ENCODE data around the gene ITLN2.

The ITLN2 gene

GRCh38 chr1:160975026-160975425 is 20.4 kb upstream of the ITLN2 start:
- no peak for DNase-seq (ENCODE audit: low read depth, low spot score)

DNA sequence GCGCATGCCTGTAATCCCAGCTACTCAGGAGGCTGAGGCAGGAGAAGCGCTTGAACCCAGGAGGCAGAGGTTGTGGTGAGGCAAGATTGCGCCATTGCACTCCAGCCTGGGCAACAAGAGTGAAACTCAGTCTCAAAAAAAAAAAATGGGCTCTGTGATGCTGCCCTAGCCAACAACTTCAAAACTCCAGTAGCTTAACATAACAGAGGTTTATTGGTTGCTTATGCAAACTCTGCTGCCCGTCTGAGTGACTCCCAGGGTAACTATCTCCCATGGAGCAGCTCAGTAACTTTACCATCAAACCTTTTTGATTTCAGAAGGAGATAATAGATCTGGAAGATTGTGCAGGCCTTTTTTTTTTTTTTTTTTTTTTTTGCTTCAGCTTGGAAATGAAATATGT is 18.9 kb upstream of the ITLN2 start:
- TF ChIP-seq, protein P1, sequence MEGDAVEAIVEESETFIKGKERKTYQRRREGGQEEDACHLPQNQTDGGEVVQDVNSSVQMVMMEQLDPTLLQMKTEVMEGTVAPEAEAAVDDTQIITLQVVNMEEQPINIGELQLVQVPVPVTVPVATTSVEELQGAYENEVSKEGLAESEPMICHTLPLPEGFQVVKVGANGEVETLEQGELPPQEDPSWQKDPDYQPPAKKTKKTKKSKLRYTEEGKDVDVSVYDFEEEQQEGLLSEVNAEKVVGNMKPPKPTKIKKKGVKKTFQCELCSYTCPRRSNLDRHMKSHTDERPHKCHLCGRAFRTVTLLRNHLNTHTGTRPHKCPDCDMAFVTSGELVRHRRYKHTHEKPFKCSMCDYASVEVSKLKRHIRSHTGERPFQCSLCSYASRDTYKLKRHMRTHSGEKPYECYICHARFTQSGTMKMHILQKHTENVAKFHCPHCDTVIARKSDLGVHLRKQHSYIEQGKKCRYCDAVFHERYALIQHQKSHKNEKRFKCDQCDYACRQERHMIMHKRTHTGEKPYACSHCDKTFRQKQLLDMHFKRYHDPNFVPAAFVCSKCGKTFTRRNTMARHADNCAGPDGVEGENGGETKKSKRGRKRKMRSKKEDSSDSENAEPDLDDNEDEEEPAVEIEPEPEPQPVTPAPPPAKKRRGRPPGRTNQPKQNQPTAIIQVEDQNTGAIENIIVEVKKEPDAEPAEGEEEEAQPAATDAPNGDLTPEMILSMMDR (IDR thresholded peaks at IDR 0.05; ENCODE audit: low read depth, low read length), result no peak
- in situ Hi-C loops (cut with HindIII; ENCODE audit: low sequenced_read_pairs), result no loop called here
- no peak overlapping the region for H3K4me3 ChIP-seq (ENCODE audit: low read depth, low read length)
- no peak for DNase-seq (ENCODE audit: low read depth, low spot score)

More at GRCh38 chr1:160975026-160975425, 20.4 kb upstream of the ITLN2 start:
- TF ChIP-seq, protein P1 (IDR thresholded peaks at IDR 0.05; ENCODE audit: low read depth, low read length), result no peak
- in situ Hi-C loops (cut with HindIII; ENCODE audit: low sequenced_read_pairs), result no loop called here
- H3K4me3 ChIP-seq (ENCODE audit: low read depth, low read length), result no peak overlapping the region

DNA sequence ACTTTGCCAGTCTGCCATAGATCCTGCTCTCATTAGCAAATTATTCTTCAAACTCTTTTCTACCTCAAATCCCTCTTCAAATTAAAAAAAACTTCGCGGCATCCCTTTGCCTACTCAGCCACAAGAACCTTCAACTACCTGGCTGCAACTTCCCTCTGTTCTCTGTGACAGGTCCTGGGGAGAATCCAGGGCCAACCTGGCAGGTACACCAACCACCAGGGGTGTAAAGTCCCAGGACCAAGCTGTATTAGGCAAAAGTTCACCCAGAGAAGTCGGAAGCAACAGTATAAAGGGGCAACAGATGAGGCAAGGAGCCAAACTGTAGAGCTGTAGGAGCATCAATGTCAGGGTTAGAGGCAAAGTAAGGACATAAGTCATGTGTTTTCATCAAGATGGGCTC is 18.3 kb upstream of the ITLN2 start:
- H3K4me3 ChIP-seq (ENCODE audit: low read depth, low read length), result no peak overlapping the region
- TF ChIP-seq, protein P1 (IDR thresholded peaks at IDR 0.05; ENCODE audit: low read depth, low read length), result no peak
- in situ Hi-C loops (cut with HindIII; ENCODE audit: low sequenced_read_pairs), result no loop called here
- DNase-seq (ENCODE audit: low read depth, low spot score), result no peak

DNA sequence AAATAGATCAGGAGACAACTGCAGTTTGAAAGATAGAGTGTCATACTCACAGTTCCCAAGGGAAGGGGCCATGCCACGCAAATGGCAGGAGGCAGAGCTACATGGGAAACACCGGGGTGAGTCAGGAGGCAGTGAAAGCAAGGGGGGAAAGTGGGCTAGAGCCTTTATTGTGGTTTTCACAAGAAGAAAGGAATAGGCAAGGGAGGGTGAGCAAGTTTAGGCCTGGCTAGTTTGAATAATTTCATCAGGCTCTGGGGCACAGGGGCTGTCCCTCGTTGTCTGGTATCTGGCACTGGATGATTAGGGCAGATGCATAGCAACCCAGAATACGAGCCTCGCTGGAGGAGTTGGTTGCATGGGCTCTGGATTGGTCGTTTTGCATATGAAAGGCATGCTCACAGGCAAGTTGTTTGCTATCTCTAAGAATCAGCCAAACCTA is 17.0 kb upstream of the ITLN2 start:
- in situ Hi-C loops (cut with HindIII; ENCODE audit: low sequenced_read_pairs), result no loop called here
- no peak overlapping the region for H3K4me3 ChIP-seq (ENCODE audit: low read depth, low read length)
- no peak for DNase-seq (ENCODE audit: low read depth, low spot score)

DNA sequence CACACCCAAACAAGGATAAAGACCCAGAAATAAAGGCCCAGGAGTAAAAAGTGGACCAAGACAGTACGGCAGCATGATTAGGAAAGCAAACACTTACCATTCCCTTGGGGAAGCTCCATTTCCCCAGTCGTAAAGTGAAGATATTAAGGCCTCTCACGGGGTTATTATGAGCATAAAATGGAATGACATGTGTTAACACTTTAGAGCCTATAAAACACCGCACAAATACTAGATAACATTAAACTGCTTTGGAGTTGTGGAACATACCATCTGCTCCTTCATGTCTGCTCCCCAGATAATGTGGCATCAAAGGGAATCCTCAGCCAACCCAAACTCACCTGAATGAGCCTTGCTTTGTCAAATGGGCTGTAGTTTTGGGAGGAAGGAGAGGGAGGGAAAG is 8.9 kb upstream of the ITLN2 start:
- TF ChIP-seq, protein P1 (IDR thresholded peaks at IDR 0.05; ENCODE audit: low read depth, low read length), result no peak
- no peak for DNase-seq (ENCODE audit: low read depth, low spot score)
- in situ Hi-C loops (cut with HindIII; ENCODE audit: low sequenced_read_pairs), result no loop called here
- H3K4me3 ChIP-seq (ENCODE audit: low read depth, low read length), result no peak overlapping the region

More for the DNA sequence above, 17.0 kb upstream of the ITLN2 start:
- TF ChIP-seq, protein P1 (IDR thresholded peaks at IDR 0.05; ENCODE audit: low read depth, low read length), result no peak

DNA sequence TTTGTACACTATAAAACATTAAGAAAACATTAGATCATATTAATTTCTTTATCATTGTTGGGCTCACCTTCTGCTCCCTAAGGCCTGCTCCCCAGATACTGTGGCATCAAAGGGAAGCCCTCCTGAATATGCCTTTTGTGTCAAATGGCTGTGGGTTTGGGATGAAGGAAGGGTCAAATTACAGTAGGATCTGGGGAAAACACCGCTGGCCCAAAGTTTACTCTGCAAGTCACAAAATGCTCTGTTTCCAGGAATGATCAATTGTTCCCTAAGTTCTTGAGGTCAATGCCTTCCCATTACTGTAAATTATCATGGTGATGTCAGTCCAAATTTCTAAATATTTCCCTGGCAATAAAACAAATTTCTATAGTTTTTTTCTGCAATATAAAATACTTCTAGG is 6.8 kb upstream of the ITLN2 start:
- H3K4me3 ChIP-seq (ENCODE audit: low read depth, low read length), result no peak overlapping the region
- in situ Hi-C loops (cut with HindIII; ENCODE audit: low sequenced_read_pairs), result no loop called here
- no peak for DNase-seq (ENCODE audit: low read depth, low spot score)
- TF ChIP-seq, protein P1 (IDR thresholded peaks at IDR 0.05; ENCODE audit: low read depth, low read length), result no peak

- TF ChIP-seq, protein P1 (IDR thresholded peaks at IDR 0.05; ENCODE audit: low read depth, low read length), result no peak
- DNase-seq (ENCODE audit: low read depth, low spot score), result no peak
- no peak overlapping the region for H3K4me3 ChIP-seq (ENCODE audit: low read depth, low read length)
- in situ Hi-C loops (cut with HindIII; ENCODE audit: low sequenced_read_pairs), result no loop called here
Measured at GRCh38 chr1:160956966-160957365, 2.4 kb upstream of the ITLN2 start.
